ENCODE data around the gene SNX15. TPM values are rescaled to one million over a fixed set of nuclear protein-coding genes. Genes with fewer than 3 reads are reported as not detected.
A peak's percentile ranks its signal among the peaks of the same experiment; 100 is the strongest.

SNX15 gene
- total and polyA plus RNA-seq, 2 experiments from 2014 or later = 12.9 to 27.3 TPM

DNA sequence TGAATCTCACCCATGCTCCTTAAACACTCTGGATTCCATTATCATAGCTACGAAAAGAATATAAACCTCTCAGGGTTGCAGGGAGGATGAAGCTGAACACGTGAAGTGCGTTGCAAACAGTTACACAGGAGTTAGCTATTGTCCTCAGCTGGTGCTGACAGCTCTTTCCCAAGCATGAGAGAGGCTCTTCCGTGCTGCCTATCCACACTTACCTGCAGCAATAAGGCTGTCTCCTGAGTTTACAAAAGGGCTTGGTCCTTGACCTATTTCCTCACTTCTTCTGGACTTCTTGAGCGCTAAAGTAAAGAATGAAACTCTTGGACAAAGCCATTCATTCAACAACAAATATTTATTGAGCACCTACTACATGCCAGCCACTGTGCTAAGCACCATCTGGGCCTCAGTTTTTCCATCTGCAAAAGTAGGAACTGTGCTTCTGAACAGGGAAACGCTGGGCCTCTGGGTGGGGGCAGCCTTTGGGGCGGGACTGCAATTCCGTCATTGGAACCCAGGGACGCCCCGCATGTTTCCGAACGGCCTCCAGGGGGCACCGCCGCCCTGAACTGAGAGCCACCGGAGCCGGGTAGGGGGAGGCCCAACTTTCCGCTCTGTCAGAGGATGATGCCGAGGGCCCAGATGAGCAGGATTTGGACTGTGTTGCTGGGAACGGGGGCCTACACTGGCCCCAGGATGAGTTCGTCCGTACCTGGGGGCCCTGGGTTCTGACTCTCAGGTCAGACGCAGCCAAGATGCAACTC lies 13.9 kb upstream of the SNX15 start:
- H3K4me2 ChIP-seq = peak overlapping the region; percentile 91
- TF ChIP-seq EZH2phosphoT487 (IDR thresholded peaks at IDR 0.05; ENCODE audit: low read depth, severe bottlenecking, unreplicated experiment) = no peak
- TF ChIP-seq, protein P1, sequence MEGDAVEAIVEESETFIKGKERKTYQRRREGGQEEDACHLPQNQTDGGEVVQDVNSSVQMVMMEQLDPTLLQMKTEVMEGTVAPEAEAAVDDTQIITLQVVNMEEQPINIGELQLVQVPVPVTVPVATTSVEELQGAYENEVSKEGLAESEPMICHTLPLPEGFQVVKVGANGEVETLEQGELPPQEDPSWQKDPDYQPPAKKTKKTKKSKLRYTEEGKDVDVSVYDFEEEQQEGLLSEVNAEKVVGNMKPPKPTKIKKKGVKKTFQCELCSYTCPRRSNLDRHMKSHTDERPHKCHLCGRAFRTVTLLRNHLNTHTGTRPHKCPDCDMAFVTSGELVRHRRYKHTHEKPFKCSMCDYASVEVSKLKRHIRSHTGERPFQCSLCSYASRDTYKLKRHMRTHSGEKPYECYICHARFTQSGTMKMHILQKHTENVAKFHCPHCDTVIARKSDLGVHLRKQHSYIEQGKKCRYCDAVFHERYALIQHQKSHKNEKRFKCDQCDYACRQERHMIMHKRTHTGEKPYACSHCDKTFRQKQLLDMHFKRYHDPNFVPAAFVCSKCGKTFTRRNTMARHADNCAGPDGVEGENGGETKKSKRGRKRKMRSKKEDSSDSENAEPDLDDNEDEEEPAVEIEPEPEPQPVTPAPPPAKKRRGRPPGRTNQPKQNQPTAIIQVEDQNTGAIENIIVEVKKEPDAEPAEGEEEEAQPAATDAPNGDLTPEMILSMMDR (IDR thresholded peaks at IDR 0.05; ENCODE audit: poor library complexity) = peak; percentile 71
- TF ChIP-seq EZH2 (IDR thresholded peaks at IDR 0.05; ENCODE audit: borderline replicate concordance) = no peak
- WGBS (ENCODE audit: low lambda C conversion rate, missing lambda C conversion rate) = 14% methylated on average over 22 of the region's 22 CpGs
- peak overlapping the region; percentile 98 for H3K27ac ChIP-seq
- peaks cover 6% of the 10 kb centered on the region for H3K4me1 ChIP-seq (ENCODE audit: insufficient read depth)
- DNase-seq (ENCODE audit: low spot score) = peak; percentile 95
- no peaks in the 10 kb centered on the region for H3K9me3 ChIP-seq (ENCODE audit: low read depth)
- no peaks in the 10 kb centered on the region for H3K9me2 ChIP-seq (replicated peaks; ENCODE audit: insufficient read depth)
- H3K4me3 ChIP-seq = peak overlapping the region; percentile 56
- peaks cover 20% of the 10 kb centered on the region for H3K79me2 ChIP-seq
- peak overlapping the region; percentile 91 for H2AFZ ChIP-seq
- no peaks in the 10 kb centered on the region for H3K27me3 ChIP-seq
- no peaks in the 10 kb centered on the region for H4K20me1 ChIP-seq (ENCODE audit: insufficient read depth, poor library complexity, severe bottlenecking)
- H3K36me3 ChIP-seq (replicated peaks; ENCODE audit: insufficient read depth, low read depth) = no peaks in the 10 kb centered on the region

DNA sequence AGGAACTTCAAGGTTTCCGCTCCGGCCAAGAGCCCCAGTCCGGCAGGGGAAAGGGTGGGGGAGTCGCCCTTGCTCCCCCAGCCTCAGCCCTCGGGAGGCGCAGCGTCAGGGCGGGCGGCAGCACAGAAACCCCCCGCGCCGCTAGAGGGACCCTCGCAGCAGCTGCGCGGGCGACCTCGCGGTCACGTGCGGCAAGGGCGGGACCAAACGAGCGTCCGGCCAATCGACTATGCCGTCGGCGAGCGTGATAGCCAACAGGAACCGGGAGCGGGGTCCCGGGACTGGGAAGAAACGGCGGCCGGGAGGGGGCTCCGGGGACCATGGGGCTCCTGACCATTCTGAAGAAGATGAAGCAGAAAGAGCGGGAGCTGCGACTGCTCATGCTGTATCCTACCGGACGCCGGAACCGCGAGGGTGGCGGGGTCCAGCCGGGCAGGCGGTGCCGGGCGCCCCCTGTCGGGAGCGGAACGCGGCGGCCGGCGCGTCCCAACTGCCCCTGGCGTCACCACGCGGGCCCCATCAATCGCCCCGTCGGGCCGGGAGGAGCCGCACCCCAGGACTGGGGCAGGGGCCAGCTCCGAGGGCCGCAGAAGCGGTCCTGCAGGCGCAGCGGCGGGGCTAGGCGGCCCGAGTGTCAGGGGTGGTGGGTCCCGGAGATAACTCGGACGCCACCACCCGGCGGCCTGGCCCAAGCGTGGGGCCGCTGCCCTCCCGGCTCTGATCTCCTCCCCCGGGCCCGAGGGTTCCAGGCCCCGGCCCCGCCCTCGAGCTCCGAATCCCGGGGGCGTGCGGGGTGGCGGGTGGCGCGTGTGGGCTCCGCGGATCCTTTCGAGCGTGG lies 13.1 kb upstream of the SNX15 start, which contains the start of gene ARL2:
Gene ARL2, plus strand, starts transcription at position 273 of the 838 bp plus-strand sequence. Its CDS starts 48 bp downstream, at position 321.
- no peaks in the 10 kb centered on the region for H4K20me1 ChIP-seq (ENCODE audit: insufficient read depth, poor library complexity, severe bottlenecking)
- WGBS (ENCODE audit: low lambda C conversion rate, missing lambda C conversion rate) = 3% methylated on average over 71 of the region's 96 CpGs
- no peaks in the 10 kb centered on the region for H3K9me2 ChIP-seq (replicated peaks; ENCODE audit: insufficient read depth)
- H3K36me3 ChIP-seq (replicated peaks; ENCODE audit: insufficient read depth, low read depth) = no peaks in the 10 kb centered on the region
- peaks cover 20% of the 10 kb centered on the region for H3K79me2 ChIP-seq
- no peaks in the 10 kb centered on the region for H3K9me3 ChIP-seq (ENCODE audit: low read depth)
- peak within 1 kb of the TSS; percentile 91 for H2AFZ ChIP-seq
- H3K4me1 ChIP-seq (ENCODE audit: insufficient read depth) = peaks cover 6% of the 10 kb centered on the region
- no peaks in the 10 kb centered on the region for H3K27me3 ChIP-seq
- H3K27ac ChIP-seq = peak within 1 kb of the TSS; percentile 98
- peak within 1 kb of the TSS; percentile 91 for H3K4me2 ChIP-seq
- TF ChIP-seq EZH2 (IDR thresholded peaks at IDR 0.05; ENCODE audit: borderline replicate concordance) (no peak), EZH2phosphoT487 (IDR thresholded peaks at IDR 0.05; ENCODE audit: low read depth, severe bottlenecking, unreplicated experiment) (no peak)
- TF ChIP-seq, protein P1 (IDR thresholded peaks at IDR 0.05; ENCODE audit: poor library complexity) = peak; percentile 68
- peak within 1 kb of the TSS; percentile 56 for H3K4me3 ChIP-seq
- DNase-seq (ENCODE audit: low spot score) = peak; percentile 94

DNA sequence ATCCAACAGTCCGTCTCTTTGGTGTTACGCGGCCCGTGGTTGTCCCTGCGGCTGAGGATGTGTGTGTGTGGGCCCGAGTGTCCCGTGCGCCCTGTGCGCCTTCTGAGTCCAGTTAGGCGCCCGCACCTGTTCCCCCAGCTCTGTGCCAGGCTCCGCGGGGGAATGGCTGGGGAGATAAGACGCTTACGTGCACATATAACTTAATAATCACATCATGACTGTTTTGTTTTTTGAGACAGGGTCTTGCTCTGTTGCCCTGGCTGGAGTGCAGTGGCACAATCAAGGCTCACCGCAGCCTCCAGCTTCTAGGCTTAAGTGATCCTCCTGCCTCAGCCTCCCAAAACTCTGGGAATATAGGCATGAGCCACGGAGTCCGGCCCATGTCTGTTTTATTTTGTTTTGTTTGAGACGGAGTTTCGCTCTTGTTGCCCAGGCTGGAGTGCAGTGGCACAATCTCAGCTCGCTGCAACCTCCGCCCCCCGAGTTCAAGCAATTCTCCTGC lies 12.5 kb upstream of the SNX15 start:
- H3K9me3 ChIP-seq (ENCODE audit: low read depth) = no peaks in the 10 kb centered on the region
- H3K36me3 ChIP-seq (replicated peaks; ENCODE audit: insufficient read depth, low read depth) = no peaks in the 10 kb centered on the region
- H3K4me2 ChIP-seq = peak overlapping the region; percentile 91
- TF ChIP-seq, protein P1 (IDR thresholded peaks at IDR 0.05; ENCODE audit: poor library complexity) = no peak
- TF ChIP-seq EZH2 (IDR thresholded peaks at IDR 0.05; ENCODE audit: borderline replicate concordance) (no peak), EZH2phosphoT487 (IDR thresholded peaks at IDR 0.05; ENCODE audit: low read depth, severe bottlenecking, unreplicated experiment) (no peak)
- H3K27ac ChIP-seq = peak overlapping the region; percentile 98
- DNase-seq (ENCODE audit: low spot score) = no peak
- peaks cover 20% of the 10 kb centered on the region for H3K79me2 ChIP-seq
- WGBS (ENCODE audit: low lambda C conversion rate, missing lambda C conversion rate) = 43% methylated on average over 23 of the region's 23 CpGs
- H3K9me2 ChIP-seq (replicated peaks; ENCODE audit: insufficient read depth) = no peaks in the 10 kb centered on the region
- no peaks in the 10 kb centered on the region for H3K27me3 ChIP-seq
- peak overlapping the region; percentile 56 for H3K4me3 ChIP-seq
- peak overlapping the region; percentile 91 for H2AFZ ChIP-seq
- peaks cover 6% of the 10 kb centered on the region for H3K4me1 ChIP-seq (ENCODE audit: insufficient read depth)
- H4K20me1 ChIP-seq (ENCODE audit: insufficient read depth, poor library complexity, severe bottlenecking) = no peaks in the 10 kb centered on the region

Measured in hepatocyte (in vitro differentiated cells).